Testis (tissue), 3 donors: ENCODE measurements around the gene SLC16A7. TPM values are rescaled to one million over a fixed set of nuclear protein-coding genes. Genes with fewer than 3 reads are reported as not detected.

ENCODE experiments used
- DNase-seq: peaks from one replicate; pipeline ENCODE4 v3.0.0-alpha.2; 2019
- H3K27ac ChIP-seq, 2 donors: fragments of 200-600 bp; sonication (generic); one replicate each; pipeline ENCODE4 v1.5.1; 2019
- H3K27me3 ChIP-seq: fragments of 200-600 bp; sonication (generic); one replicate; pipeline ENCODE4 v1.5.1; 2019
- H3K36me3 ChIP-seq: fragments of 200-600 bp; sonication (generic); one replicate; pipeline ENCODE4 v1.5.1; 2017; ENCODE audit warnings: low read depth; ENCODE audit errors: missing control alignments
- H3K4me1 ChIP-seq: fragments of 200-600 bp; sonication (generic); one replicate; pipeline ENCODE4 v1.5.1; 2019
- H3K4me3 ChIP-seq, 2 donors: fragments of 200-600 bp; sonication (generic); one replicate each; pipeline ENCODE4 v1.5.1; 2017 to 2019
- H3K9me3 ChIP-seq: fragments of 200-600 bp; sonication (generic); one replicate; pipeline ENCODE4 v1.5.1; 2017
- POLR2A ChIP-seq: fragments of 450-650 bp; IDR thresholded peaks from one replicate; pipeline ENCODE4 v1.6.1; 2017; ENCODE audit warnings: antibody characterized with exemption, mild to moderate bottlenecking, moderate library complexity
- WGBS, 2 donors: methylation state at CpG; one replicate each; pipeline ENCODE4 v1.1.5; 2018; 5-methylcytosine and 5-hydroxymethylcytosine counted together
- intact Hi-C: fragments of 100-400 bp; cut with DNase I; formaldehyde crosslinking; loops from one replicate; pipeline ENCODE4 v1.15.1; 2023; ENCODE audit warnings: low total_unique reads
- polyA plus RNA-seq: library from polyadenylated mRNA; stranded (reverse); fragments of 350-450 nt; fragmentation: Illumina TruSeq; extraction: RNeasy Lipid Tissue Mini Kit (QIAGEN cat#74804); gene quantifications from one replicate; pipeline ENCODE4 v1.2.3, GENCODE V29; 2014; ENCODE audit warnings: low read depth, low replicate concordance; ENCODE audit not compliant: insufficient read depth
- total RNA-seq, 2 donors: library from RNA; depleted of rRNA; stranded (reverse); fragments of >200 nt; gene quantifications; one replicate each; pipeline ENCODE4 v1.2.3, GENCODE V29; 2016
- TF ChIP-seq, protein P1 (sequence below), 3 experiments: fragments of 450-650 bp in 2 of 3; fragments of 200-600 bp in 1 of 3; sonication (generic) in 1 of 3; IDR thresholded peaks; one replicate each; pipeline ENCODE4 v1.5.1; 2016 to 2019; ENCODE audit warnings: antibody characterized with exemption in 3 of 3, mild to moderate bottlenecking in 2 of 3, moderate library complexity in 1 of 3

SLC16A7 gene
- total and polyA plus RNA-seq, 3 donors from 2014 or later = 10.5 to 38.0 (median 15.9) TPM

DNA sequence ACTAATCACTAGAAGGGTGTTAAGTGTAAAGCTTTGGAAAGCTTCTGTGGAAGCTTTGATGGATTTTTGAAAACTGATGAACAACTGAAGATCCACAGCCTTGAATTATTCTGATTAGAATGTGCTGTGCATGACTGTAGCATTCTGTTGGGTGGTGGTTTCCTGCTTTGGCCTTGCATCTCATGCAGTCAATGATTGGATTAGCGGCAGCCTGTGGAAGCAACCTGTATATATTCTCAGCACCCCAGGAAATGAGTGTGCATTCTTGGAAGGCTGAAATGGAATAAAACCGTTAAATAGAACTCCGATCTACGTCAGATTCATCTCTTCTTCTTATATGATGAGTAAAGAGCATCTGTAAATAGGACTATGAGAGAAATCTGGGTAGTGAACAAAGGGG is 120.2 kb downstream of the SLC16A7 start:
- no peak overlapping the region for H3K4me3 ChIP-seq
- no peaks in the 10 kb centered on the region for H3K27me3 ChIP-seq
- DNase-seq = no peak
- TF ChIP-seq, protein P1, sequence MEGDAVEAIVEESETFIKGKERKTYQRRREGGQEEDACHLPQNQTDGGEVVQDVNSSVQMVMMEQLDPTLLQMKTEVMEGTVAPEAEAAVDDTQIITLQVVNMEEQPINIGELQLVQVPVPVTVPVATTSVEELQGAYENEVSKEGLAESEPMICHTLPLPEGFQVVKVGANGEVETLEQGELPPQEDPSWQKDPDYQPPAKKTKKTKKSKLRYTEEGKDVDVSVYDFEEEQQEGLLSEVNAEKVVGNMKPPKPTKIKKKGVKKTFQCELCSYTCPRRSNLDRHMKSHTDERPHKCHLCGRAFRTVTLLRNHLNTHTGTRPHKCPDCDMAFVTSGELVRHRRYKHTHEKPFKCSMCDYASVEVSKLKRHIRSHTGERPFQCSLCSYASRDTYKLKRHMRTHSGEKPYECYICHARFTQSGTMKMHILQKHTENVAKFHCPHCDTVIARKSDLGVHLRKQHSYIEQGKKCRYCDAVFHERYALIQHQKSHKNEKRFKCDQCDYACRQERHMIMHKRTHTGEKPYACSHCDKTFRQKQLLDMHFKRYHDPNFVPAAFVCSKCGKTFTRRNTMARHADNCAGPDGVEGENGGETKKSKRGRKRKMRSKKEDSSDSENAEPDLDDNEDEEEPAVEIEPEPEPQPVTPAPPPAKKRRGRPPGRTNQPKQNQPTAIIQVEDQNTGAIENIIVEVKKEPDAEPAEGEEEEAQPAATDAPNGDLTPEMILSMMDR (IDR thresholded peaks at IDR 0.05) = no peak
- WGBS, 2 donors = 91 to 95% methylated on average over 4 of the region's 4 CpGs
- no peaks in the 10 kb centered on the region for H3K9me3 ChIP-seq
- H3K36me3 ChIP-seq = no peaks in the 10 kb centered on the region
- no peaks in the 10 kb centered on the region for H3K4me1 ChIP-seq
- intact Hi-C loops = no loop called here
- no peak overlapping the region for H3K27ac ChIP-seq

DNA sequence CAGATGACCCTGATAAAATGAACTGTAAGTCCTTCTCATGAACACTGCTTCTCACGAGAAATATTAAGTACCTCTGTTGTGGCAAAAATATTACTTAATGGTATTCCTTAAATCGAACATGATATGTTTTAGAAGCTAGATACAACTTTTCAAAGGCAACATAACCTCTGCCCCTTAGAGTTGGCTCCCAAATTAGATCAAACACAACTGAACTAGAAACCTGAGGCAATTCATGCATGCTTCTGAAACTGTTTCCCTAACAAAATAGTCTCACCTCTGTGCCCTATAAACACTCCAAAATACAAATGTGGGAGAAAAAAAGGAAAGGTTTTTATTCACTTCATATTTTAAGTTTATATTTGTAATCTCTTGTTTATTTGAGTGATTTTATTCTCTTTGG is 121.6 kb downstream of the SLC16A7 start:
- intact Hi-C loops = no loop called here
- DNase-seq = no peak
- H3K9me3 ChIP-seq = no peaks in the 10 kb centered on the region
- 46 to 62% methylated on average over 2 of the region's 2 CpGs for WGBS, 2 donors
- H3K4me1 ChIP-seq = no peaks in the 10 kb centered on the region
- H3K4me3 ChIP-seq = no peak overlapping the region
- H3K27me3 ChIP-seq = no peaks in the 10 kb centered on the region
- no peak overlapping the region for H3K27ac ChIP-seq
- no peaks in the 10 kb centered on the region for H3K36me3 ChIP-seq
- no peak for TF ChIP-seq POLR2A
- TF ChIP-seq, protein P1 (IDR thresholded peaks at IDR 0.05) = no peak

DNA sequence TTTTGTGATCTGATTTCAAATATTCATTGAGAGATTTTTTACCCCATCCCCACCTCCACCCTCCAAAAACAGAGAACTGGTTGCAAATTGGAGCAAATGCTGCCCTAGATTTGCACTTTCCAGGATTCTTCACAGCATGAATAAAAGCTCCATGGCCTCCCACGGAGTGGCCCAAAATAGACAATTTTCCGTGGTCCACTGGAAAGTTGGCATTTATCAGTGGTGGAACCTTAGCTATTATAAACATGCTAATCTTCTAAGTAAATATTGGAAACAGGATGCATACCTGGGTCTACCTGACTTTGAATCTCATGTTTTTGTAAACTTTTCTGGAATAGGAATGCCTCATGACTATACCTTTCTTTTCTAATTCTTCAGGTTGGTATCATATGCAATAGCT is 123.9 kb downstream of the SLC16A7 start:
- H3K9me3 ChIP-seq = no peaks in the 10 kb centered on the region
- no peak overlapping the region for H3K27ac ChIP-seq
- H3K27me3 ChIP-seq = no peaks in the 10 kb centered on the region
- H3K4me3 ChIP-seq = no peak overlapping the region
- H3K4me1 ChIP-seq = no peaks in the 10 kb centered on the region
- DNase-seq = no peak
- intact Hi-C loops = no loop called here
- H3K36me3 ChIP-seq = no peaks in the 10 kb centered on the region
- WGBS, 2 donors = 45 to 71% methylated on average over 2 of the region's 2 CpGs
- TF ChIP-seq POLR2A = no peak
- TF ChIP-seq, protein P1 (IDR thresholded peaks at IDR 0.05) = no peak

DNA sequence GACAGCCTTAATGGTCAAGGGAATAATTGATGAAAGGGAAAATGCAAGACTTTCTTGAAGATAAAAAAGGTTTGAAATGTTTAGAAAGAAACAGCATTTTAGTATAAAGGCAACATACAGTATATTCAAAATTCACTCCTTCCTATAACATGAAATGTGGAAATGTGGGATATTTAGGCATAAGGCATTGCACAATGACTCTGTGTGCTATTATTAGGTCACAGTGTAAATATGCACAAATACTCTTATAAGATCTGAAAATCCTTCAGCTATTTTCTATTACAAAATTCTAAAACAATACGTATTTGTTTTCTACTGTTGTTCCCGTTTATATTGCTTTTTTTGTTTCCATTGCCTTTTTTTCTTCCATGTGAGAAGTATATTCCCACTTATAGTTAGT is 127.7 kb downstream of the SLC16A7 start:
- Histone ChIP-seq H3K4me3 (no peak overlapping the region), H3K4me1 (no peaks in the 10 kb centered on the region), H3K9me3 (no peaks in the 10 kb centered on the region), H3K27me3 (no peaks in the 10 kb centered on the region), H3K27ac (no peak overlapping the region), H3K36me3 (no peaks in the 10 kb centered on the region)
- 95 to 96% methylated on average over 2 of the region's 2 CpGs for WGBS, 2 donors
- no peak for DNase-seq
- intact Hi-C loops = no loop called here
- TF ChIP-seq POLR2A = no peak
- TF ChIP-seq, protein P1 (IDR thresholded peaks at IDR 0.05) = no peak

DNA sequence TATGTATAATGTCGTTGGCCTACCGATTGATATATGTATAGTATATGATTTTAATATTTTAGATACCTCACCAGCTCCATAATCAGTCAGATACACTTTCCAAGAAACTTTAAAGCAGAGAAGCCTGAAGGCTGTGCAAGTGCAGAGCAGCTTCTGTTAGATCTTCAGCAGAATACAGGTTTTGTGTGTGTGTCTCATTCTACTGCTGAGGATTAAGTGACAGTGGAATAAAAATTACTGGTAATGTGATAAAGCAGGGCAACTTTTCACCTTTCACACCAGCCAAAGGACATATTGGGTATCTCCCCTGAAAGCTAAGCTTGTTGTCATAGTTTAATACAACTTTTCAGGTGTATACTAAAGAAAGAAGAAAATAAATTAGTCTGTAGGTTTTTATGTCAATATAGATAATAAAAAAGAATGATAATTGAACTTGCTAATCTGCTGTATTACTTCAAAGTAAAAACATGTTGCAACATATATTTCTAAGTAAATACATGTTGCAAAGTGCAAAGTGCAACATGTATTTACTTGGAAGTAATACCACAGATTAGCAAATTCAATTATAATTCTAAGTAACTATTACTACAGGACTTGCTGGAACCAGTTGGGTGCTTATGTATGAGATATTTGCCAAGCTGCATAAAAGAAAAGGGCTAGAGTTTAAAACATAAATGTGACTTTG is 128.3 kb downstream of the SLC16A7 start:
- Histone ChIP-seq H3K27me3 (no peaks in the 10 kb centered on the region), H3K9me3 (no peaks in the 10 kb centered on the region), H3K4me3 (no peak overlapping the region), H3K4me1 (no peaks in the 10 kb centered on the region), H3K27ac (no peak overlapping the region), H3K36me3 (no peaks in the 10 kb centered on the region)
- DNase-seq = no peak
- 91 to 93% methylated on average over 2 of the region's 2 CpGs for WGBS, 2 donors
- TF ChIP-seq, protein P1 (IDR thresholded peaks at IDR 0.05) = no peak
- no peak for TF ChIP-seq POLR2A
- intact Hi-C loops = no loop called here
